ENCODE measurements around the gene POTEG.
"Not testable (repeated sequence)": the region's sequence is repeated elsewhere in the genome, so short reads cannot be mapped to it uniquely, and the experiment has no call there.

Gene POTEG
- total RNA-seq, result 0 to 0.18 (median 0) reads per million in 4 experiments

DNA sequence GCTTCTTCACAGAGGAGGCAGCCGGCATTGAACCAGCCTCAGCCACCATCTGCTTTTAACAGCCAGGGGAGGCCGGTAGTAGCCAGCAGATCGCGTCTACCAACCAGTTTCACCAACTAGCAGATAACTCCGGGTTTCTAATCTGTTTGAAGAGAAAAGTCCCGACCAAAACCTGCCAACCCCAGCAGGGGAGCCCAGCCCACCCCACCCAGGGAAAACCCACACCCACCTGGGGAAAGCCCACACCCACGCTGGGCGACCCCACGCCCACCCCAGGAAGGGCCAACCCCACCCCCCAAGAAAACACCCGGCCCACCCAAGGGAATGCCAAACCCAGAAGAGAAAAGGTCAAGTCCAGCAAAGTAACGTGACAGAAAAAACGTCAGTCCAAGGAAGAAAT lies at the start of gene POTEG:
POTEG (minus strand) TSS at position 101 of the 400 bp plus-strand sequence; CDS start at position 49, 52 bp downstream.
- not testable (repeated sequence) for DNase-seq

GRCh38 chr14:19482093-19482492 lies 48.0 kb upstream of the POTEG start:
- not testable (repeated sequence) for DNase-seq

DNA sequence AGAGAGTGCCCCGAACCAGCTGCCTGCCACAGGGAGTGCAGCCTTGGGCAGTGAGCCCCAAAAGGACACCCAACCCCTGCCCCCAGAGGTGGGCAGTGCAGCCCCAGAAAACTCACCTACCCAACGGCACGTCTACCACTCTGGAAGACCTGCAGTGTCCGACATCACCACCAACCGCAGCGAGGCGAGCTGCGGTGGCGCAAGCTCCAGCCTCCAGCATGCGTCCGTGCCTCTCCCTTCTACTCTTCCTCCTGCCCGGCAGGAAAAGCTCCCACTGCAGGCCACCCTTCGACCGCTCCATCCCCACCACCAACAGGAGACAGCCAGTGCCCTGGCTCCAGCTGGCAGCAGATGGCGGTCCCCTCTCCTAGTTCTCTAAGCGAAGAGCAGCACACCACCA lies 47.3 kb upstream of the POTEG start:
- not testable (repeated sequence) for DNase-seq

- DNase-seq, result not testable (repeated sequence)
These were observed 46.4 kb upstream of the POTEG start for GRCh38 chr14:19480491-19480890.

DNA sequence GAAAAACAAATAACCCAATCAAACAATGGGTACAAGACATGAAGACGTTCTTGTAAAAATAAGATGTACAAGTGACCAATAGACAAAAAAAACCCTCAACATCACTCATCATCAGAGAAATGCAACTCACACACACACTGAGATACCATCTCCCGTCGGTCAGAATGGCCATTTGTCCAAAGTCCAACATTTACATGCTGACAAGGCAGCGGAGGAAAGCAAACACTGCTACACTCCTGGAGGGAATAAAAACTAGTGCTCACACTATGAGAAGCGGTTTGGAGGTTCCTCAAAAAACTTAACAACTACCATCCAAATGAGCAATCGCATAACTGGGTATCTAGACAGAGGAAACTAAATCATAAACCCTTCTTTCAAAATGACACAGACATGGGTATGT lies 11.6 kb upstream of the POTEG start:
- not testable (repeated sequence) for DNase-seq

- not testable (repeated sequence) for DNase-seq
These were observed 5.7 kb upstream of the POTEG start for GRCh38 chr14:19439826-19440225.

- DNase-seq, result not testable (repeated sequence)
These were observed 5.1 kb upstream of the POTEG start for GRCh38 chr14:19439219-19439618.

DNA sequence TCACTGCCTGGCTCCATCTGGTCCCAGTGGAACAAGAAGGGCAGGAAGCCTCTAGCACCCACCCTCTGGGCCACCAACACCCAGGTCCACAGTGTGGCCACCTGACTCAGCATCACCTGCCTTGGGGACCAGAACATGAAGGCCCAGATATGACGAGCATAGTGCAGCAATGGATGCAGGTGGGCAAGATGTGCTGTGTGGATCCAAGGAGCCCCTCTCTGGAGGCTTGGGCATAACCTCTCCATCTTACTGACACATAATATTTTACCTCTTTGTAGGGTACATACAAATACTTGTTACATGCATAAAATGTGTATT lies 2.9 kb upstream of the POTEG start:
- not testable (repeated sequence) for DNase-seq

DNA sequence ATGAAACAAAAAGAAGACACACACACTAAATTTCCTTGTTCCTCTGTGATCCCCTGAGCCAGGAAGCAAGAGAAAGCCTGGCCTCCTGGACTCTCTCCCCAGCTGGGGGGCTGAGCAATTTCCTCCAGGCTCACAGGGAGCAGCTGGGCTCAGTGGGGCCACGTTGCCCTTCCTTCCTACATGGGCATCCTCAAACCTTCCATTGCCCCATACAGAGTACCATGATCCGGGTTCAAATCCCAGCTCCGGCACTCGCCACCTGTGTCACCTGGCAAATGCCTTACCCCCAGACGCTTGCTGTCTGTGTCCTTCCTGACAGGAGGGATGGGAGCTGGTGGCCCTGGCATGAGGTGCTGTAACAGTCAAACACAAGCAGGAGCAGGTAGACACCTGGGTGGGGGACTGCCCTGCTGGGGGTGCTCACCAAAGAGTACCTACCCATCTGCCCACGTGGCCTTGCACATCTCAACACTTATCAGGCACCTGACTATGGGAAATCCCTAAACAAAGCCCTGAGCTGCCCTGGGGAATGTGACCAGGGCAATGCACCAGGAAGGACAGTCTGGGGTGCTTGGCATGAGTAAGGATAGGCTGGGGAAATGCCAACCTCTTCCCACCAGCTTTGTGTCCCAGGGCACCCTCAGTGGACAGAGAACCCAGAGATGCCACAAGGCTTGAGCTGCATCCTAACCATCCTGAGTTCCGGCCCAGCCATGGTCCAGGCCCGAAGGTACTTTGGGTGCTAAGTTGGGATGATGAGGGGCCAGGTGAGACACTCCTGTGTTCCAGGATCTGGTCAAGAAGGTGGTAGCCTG lies 2.4 kb upstream of the POTEG start:
- not testable (repeated sequence) for DNase-seq

- not testable (repeated sequence) for DNase-seq
These were observed 1.7 kb upstream of the POTEG start for GRCh38 chr14:19435852-19436251.

DNA sequence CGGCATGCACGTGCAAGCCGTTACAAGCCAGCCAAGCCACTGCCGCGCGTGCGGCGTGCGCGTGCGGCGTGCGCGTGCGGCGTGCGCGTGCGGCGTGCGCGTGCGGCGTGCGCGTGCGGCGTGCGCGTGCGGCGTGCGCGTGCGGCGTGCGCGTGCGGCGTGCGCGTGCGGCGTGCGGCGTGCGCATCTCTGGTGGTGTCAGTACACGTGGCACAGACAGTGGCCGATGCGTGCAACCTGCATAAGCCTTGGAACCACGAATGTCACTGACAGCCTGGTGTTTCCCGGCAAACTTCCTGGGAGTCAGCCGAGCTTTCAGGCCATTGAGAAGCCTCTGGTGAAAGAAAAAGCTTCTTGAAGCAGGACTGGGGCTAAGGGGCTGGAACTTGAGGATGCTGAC lies 750 bp upstream of the POTEG start:
- DNase-seq, result not testable (repeated sequence)

- not testable (repeated sequence) for DNase-seq
These were observed 376 bp downstream of the POTEG start for GRCh38 chr14:19433765-19434164.

DNA sequence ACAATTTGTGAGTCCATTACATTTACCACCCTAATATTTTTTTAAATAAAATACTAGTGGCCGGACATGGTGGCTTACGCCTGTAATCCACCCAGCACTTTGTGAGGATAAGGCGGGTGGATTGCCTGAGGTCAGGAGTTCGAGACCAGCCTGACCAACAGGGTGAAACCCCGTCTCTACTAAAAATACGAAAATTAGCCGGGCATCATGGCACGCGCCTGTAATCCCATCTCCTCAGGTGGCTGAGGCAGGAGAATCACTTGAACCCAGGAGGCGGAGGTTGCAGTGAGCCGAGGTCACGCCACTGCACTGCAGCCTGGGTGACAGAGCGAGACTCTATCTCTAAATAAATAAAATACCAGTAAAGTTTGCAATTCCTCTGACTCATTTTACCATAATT lies 25.6 kb downstream of the POTEG start:
- not testable (repeated sequence) for DNase-seq

- not testable (repeated sequence) for DNase-seq
These were observed 32.0 kb downstream of the POTEG start for GRCh38 chr14:19402097-19402496.

- not testable (repeated sequence) for DNase-seq
These were observed 39.4 kb downstream of the POTEG start for GRCh38 chr14:19394727-19395126.

GRCh38 chr14:19390230-19390629 lies 43.9 kb downstream of the POTEG start:
- not testable (repeated sequence) for DNase-seq

DNA sequence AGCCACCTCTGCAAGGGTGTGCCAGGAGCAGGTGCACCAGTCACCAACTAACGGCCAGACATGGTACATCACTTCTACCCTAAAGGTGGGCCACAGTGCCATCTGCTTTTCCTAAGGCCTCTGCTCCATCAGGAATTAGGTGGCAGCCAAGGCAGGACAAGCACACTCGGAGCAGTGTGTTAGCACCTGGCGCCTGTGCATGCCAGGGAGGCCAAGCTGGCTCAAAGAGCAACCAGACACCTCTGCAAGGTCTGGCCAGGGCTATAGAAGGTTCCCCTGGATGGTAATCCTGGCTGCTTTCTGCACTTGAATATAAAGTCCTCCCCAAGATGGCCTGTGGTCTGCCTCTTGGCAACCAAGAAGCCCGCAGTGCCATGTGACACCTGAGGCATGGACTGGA lies 45.4 kb downstream of the POTEG start:
- DNase-seq, result not testable (repeated sequence)

DNA sequence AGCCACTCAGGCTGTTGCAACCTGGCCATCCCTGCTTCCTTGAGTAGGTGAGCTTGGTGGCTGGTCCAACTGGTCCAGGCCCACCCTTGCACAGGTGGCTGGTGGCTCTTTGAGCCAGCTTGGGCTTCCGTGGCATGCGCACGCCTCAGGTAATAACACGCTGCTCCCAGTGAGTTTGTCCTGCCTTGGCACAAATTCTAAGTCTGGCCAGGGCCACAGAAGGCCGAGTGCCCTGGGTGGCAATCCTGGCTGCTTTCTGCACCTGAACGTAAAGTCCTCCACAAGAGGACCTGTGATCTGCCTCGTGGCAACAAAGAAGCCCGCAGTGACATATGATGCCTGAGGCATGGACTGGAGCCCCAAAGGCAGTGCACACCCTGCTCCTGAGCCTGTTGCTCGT lies 47.1 kb downstream of the POTEG start:
- not testable (repeated sequence) for DNase-seq

- DNase-seq, result not testable (repeated sequence)
These were observed 47.8 kb downstream of the POTEG start for GRCh38 chr14:19386309-19386708.

GRCh38 chr14:19384088-19384781 lies 49.9 kb downstream of the POTEG start:
- not testable (repeated sequence) for DNase-seq

GRCh38 chr14:19383008-19383584 lies 51.0 kb downstream of the POTEG start:
- not testable (repeated sequence) for DNase-seq

GRCh38 chr14:19380137-19380536 lies 54.0 kb downstream of the POTEG start:
- DNase-seq, result not testable (repeated sequence)

DNA sequence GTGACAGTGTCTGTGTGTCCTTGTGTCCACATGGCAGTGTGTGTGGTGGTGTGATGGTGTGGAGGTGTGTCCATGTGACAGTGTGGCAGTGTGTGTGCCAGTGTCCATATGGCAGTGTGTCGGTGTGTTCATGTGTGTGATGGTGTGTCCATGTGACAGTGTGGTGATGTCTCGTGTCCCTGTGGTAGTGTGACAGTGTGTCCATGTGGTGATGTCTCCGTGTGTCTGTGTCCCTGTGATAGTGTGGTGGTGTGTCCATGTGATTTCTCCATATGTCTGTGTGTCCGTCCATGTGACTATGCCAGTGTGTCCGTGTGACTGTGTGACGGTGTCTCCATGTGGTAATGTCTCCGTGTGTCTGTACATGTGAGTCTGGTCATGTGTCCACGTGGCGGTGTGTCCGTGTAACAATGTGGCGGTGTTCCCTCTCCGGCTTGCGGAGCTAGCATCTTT lies 59.7 kb downstream of the POTEG start:
- not testable (repeated sequence) for DNase-seq

All from effector CD8-positive, alpha-beta T cell (primary cell).